HG02610 (cell line): ENCODE measurements around the gene PSMB3.
"Not testable (repeated sequence)": the region's sequence is repeated elsewhere in the genome, so short reads cannot be mapped to it uniquely, and the experiment has no call there.

Experiments
- ATAC-seq: cut with Tn5 transposase; IDR thresholded peaks from one replicate; pipeline ENCODE4 v1.9.1; 2021; ENCODE audit warnings: mild to moderate bottlenecking, moderate library complexity; ENCODE audit not compliant: unreplicated experiment

The PSMB3 gene

GRCh38 chr17:38715216-38715943 lies 37.2 kb upstream of the PSMB3 start:
- no peak for ATAC-seq

GRCh38 chr17:38716368-38717005 lies 36.1 kb upstream of the PSMB3 start:
- no peak for ATAC-seq

GRCh38 chr17:38717139-38717745 lies 35.3 kb upstream of the PSMB3 start:
- no peak for ATAC-seq

GRCh38 chr17:38719289-38719942 lies 33.1 kb upstream of the PSMB3 start:
- no peak for ATAC-seq

GRCh38 chr17:38719943-38720641 lies 32.4 kb upstream of the PSMB3 start:
- ATAC-seq = no peak

GRCh38 chr17:38720941-38721340 lies 31.6 kb upstream of the PSMB3 start:
- ATAC-seq = no peak

- no peak for ATAC-seq
Observed at GRCh38 chr17:38721802-38722201, 30.7 kb upstream of the PSMB3 start.

GRCh38 chr17:38724337-38724988 lies 28.1 kb upstream of the PSMB3 start:
- no peak for ATAC-seq

- ATAC-seq = no peak
Observed at GRCh38 chr17:38725066-38725465, 27.5 kb upstream of the PSMB3 start.

GRCh38 chr17:38726145-38726544 lies 26.4 kb upstream of the PSMB3 start:
- not testable (repeated sequence) for ATAC-seq

GRCh38 chr17:38727736-38728135 lies 24.8 kb upstream of the PSMB3 start:
- no peak for ATAC-seq

GRCh38 chr17:38728290-38728831 lies 24.2 kb upstream of the PSMB3 start:
- no peak for ATAC-seq

- ATAC-seq = no peak
Observed at GRCh38 chr17:38729368-38729885, 23.1 kb upstream of the PSMB3 start.

GRCh38 chr17:38729886-38730525 lies 22.5 kb upstream of the PSMB3 start, which contains the start of gene CISD3:
TSS of gene CISD3 (plus strand) at chr17:38730341. CDS start at chr17:38730359, 18 bp downstream.
- ATAC-seq = peak; percentile 71

- no peak for ATAC-seq
Observed at GRCh38 chr17:38730526-38731379, 21.8 kb upstream of the PSMB3 start.

- no peak for ATAC-seq
Observed at GRCh38 chr17:38731526-38732294, 20.8 kb upstream of the PSMB3 start.

GRCh38 chr17:38732376-38733281 lies 19.9 kb upstream of the PSMB3 start:
- no peak for ATAC-seq
